ENCODE results near the gene FOXC2.

- TF ChIP-seq FOXK2 (IDR thresholded peaks at IDR 0.05) = no peak
- TF ChIP-seq SP1 (IDR thresholded peaks at IDR 0.05) = no peak
- TF ChIP-seq FOXM1 (IDR thresholded peaks at IDR 0.05; ENCODE audit: borderline replicate concordance) = no peak
- TF ChIP-seq SUZ12 (IDR thresholded peaks at IDR 0.05) = no peak
- no peak for TF ChIP-seq FOXA1 (IDR thresholded peaks at IDR 0.05)
- no peak for TF ChIP-seq BHLHE40 (IDR thresholded peaks at IDR 0.05; ENCODE audit: borderline replicate concordance)
- no peak for TF ChIP-seq NFRKB (IDR thresholded peaks at IDR 0.05)
- no peak for TF ChIP-seq L3MBTL2 (conservative IDR thresholded peaks at IDR 0.05)
These were observed 1.4 kb upstream of the FOXC2 start for GRCh38 chr16:86565181-86565631.

All from HEK293T (cell line).